Measurements from ENCODE around the gene HELQ. TPM values are rescaled to one million over a fixed set of nuclear protein-coding genes. Genes with fewer than 3 reads are reported as not detected.
A peak's percentile ranks its signal among the peaks of the same experiment; 100 is the strongest.

Gene HELQ
- total and polyA plus RNA-seq, 2 of the 4 experiments (the other 2 are of a cell fraction), result 8.8 to 9.1 TPM

DNA sequence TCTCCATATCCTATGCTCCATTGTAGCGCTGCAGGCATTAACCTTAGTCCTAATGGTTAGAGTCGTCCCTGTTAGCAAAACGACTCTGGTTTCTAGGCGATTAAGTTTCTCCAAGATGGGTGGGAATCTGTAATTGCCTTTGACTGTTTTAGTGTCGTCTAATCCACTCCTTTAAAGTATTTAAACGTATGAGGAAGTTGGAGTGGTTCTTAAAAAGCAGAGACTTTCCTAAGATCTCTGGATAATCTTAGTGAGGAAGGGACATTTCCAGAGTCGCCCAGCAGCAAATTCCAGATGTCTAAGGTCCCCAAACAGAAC lies 520 bp upstream of the HELQ start:
- WGBS, 2 experiments (ENCODE audit: extremely low coverage in 2 of 2, insufficient read length in 1 of 2), result no CpG with 5 or more reads among the region's 7 CpGs
- Histone ChIP-seq H3K56ac (ENCODE audit: extremely low read depth, insufficient read depth, low read length) (peak overlapping the region; percentile 87), H2AK5ac (ENCODE audit: low read depth, low read length) (peak overlapping the region; percentile 44; the same call in 1 of the 2 replicates), H3K9me1 (ENCODE audit: insufficient read depth, low read length) (no peaks in the 10 kb centered on the region), H2BK5ac (ENCODE audit: low read depth, low read length, poor library complexity, severe bottlenecking) (peak overlapping the region; percentile 70), H4K91ac (ENCODE audit: insufficient read depth, low read depth, low read length) (peak overlapping the region; percentile 38), H3K14ac (replicated peaks; ENCODE audit: low read depth, low read length) (peak overlapping the region; percentile 88), H3K4ac (ENCODE audit: low read depth, low read length) (peak overlapping the region; percentile 85), H3K18ac (ENCODE audit: low read depth, low read length) (peak overlapping the region; percentile 61), H3K4me3 (ENCODE audit: insufficient read depth, low read depth, low read length) (peak overlapping the region; percentile 67), H2BK15ac (ENCODE audit: low read depth, low read length) (no peak overlapping the region), H4K20me1 (ENCODE audit: insufficient read depth, low read length) (no peaks in the 10 kb centered on the region), H3K9me3 (ENCODE audit: control insufficient read depth, insufficient read depth, low read length) (no peaks in the 10 kb centered on the region), H3K36me3 (ENCODE audit: control insufficient read depth, insufficient read depth, low read length) (peaks cover 5% of the 10 kb centered on the region), H4K5ac (ENCODE audit: low read depth, low read length) (peak overlapping the region; percentile 87), H3K27me3 (ENCODE audit: control insufficient read depth, insufficient read depth, low read length) (no peaks in the 10 kb centered on the region), H2BK120ac (ENCODE audit: low read depth, low read length) (no peak overlapping the region), H2AFZ (replicated peaks; ENCODE audit: low read length, poor library complexity) (peak overlapping the region; percentile 99), H3K27ac (ENCODE audit: insufficient read depth, low read length) (peak overlapping the region; percentile 76), H3K4me1 (ENCODE audit: control insufficient read depth, insufficient read depth, low read length) (no peaks in the 10 kb centered on the region), H2AK9ac (replicated peaks; ENCODE audit: low read depth, low read length, poor library complexity) (peak overlapping the region; percentile 7), H3K9ac (ENCODE audit: low read depth, low read length) (peak overlapping the region; percentile 95), H3K4me2 (ENCODE audit: low read depth, low read length) (peak overlapping the region; percentile 49), H3K79me1 (ENCODE audit: low read depth in 1 of 2, low read length in 2 of 2) (peaks cover 10 to 32% of the 10 kb centered on the region in 2 experiments), H3K23ac (ENCODE audit: low read depth, low read length) (peak overlapping the region; percentile 93), H2BK20ac (ENCODE audit: low read depth, low read length) (no peak overlapping the region), H4K8ac (ENCODE audit: low read depth in 2 of 2, low read length in 2 of 2) (peak overlapping the region; percentile 85 to 98)
- ChIA-PET CTCF (interaction anchor here (1.3 kb wide), 1 partner anchor 94 kb away, joined by 4 read pairs; no protein-coding TSS in a partner anchor), POLR2A (ENCODE audit: unreplicated experiment) (no interaction called here)
- no peak for TF ChIP-seq MXI1 (IDR thresholded peaks at IDR 0.05; ENCODE audit: borderline replicate concordance, low read depth, low read length)
- no peak for TF ChIP-seq RAD21 (IDR thresholded peaks at IDR 0.05; ENCODE audit: low read length)
- no peak for TF ChIP-seq BHLHE40 (IDR thresholded peaks at IDR 0.05; ENCODE audit: low read depth, low read length)
- TF ChIP-seq, protein P1, sequence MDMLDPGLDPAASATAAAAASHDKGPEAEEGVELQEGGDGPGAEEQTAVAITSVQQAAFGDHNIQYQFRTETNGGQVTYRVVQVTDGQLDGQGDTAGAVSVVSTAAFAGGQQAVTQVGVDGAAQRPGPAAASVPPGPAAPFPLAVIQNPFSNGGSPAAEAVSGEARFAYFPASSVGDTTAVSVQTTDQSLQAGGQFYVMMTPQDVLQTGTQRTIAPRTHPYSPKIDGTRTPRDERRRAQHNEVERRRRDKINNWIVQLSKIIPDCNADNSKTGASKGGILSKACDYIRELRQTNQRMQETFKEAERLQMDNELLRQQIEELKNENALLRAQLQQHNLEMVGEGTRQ (IDR thresholded peaks at IDR 0.05; ENCODE audit: low read depth, low read length), result no peak
- no peak for TF ChIP-seq CHD1 (IDR thresholded peaks at IDR 0.05; ENCODE audit: low read depth, low read length)
- TF ChIP-seq CEBPB (IDR thresholded peaks at IDR 0.05; ENCODE audit: low read depth, low read length), result no peak
- TF ChIP-seq RFX5 (IDR thresholded peaks at IDR 0.05; ENCODE audit: low read depth, low read length), result no peak
- TF ChIP-seq, protein P2, sequence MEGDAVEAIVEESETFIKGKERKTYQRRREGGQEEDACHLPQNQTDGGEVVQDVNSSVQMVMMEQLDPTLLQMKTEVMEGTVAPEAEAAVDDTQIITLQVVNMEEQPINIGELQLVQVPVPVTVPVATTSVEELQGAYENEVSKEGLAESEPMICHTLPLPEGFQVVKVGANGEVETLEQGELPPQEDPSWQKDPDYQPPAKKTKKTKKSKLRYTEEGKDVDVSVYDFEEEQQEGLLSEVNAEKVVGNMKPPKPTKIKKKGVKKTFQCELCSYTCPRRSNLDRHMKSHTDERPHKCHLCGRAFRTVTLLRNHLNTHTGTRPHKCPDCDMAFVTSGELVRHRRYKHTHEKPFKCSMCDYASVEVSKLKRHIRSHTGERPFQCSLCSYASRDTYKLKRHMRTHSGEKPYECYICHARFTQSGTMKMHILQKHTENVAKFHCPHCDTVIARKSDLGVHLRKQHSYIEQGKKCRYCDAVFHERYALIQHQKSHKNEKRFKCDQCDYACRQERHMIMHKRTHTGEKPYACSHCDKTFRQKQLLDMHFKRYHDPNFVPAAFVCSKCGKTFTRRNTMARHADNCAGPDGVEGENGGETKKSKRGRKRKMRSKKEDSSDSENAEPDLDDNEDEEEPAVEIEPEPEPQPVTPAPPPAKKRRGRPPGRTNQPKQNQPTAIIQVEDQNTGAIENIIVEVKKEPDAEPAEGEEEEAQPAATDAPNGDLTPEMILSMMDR (conservative IDR thresholded peaks at IDR 0.05; ENCODE audit: low read depth, low read length), result no peak
- TF ChIP-seq MAZ (IDR thresholded peaks at IDR 0.05; ENCODE audit: borderline replicate concordance, low read depth, low read length), result no peak
- TF ChIP-seq RCOR1 (IDR thresholded peaks at IDR 0.05; ENCODE audit: insufficient replicate concordance, low read length), result no peak
- dilution Hi-C loops (cut with HindIII; ENCODE audit: low sequenced_read_pairs, unreplicated experiment) (no loop called here), intact Hi-C loops (cut with micrococcal nuclease) (loop anchor here (10.0 kb wide), 1 partner anchor 991 kb away; no protein-coding TSS in a partner anchor), in situ Hi-C loops (cut with MboI; ENCODE audit: low sequenced_read_pairs) (loop anchor here (10.0 kb wide), 1 partner anchor 171 kb away; the partner anchor contains the start of gene COQ2)
- TSS peak; percentile 76 for BruUV-seq (replicated peaks)
- ATAC-seq (ENCODE audit: low read depth) (no peak), DNase-seq (no peak)

Data from IMR-90 (cell line).